PC-9 (cell line): ENCODE measurements around the gene ADGRB3. TPM values are rescaled to one million over a fixed set of nuclear protein-coding genes. Genes with fewer than 3 reads are reported as not detected.

ENCODE experiments used
- BruUV-seq: library from RNA; stranded (reverse); fragments of 400-500 nt; replicated peaks from 2 replicates; lab custom pipeline; 2021; lab: Mats Ljungman, UMichigan
- CTCF ChIA-PET: fragments of 300-600 bp; sonication (Branson Sonifier 250); formaldehyde crosslinking; loops from one replicate; lab custom pipeline; 2022; ENCODE audit warnings: antibody characterized with exemption; lab: Charles Lee
- POLR2A ChIA-PET: fragments of 300-600 bp; sonication (Branson Sonifier 250); formaldehyde crosslinking; loops from one replicate; lab custom pipeline; 2022; ENCODE audit warnings: antibody characterized with exemption; ENCODE audit not compliant: unreplicated experiment; lab: Charles Lee
- DNase-seq, 2 experiments: peaks; one replicate each; pipeline versions ENCODE4 v3.0.0 to v3.0.0-alpha.2; 2015 to 2022; ENCODE audit warnings: mixed read lengths in 1 of 2
- H2AFZ ChIP-seq: fragments of 200-600 bp; sonication (generic); 2 replicates; pipeline ENCODE4 v1.8.1; 2017; ENCODE audit warnings: antibody characterized with exemption
- H3F3A ChIP-seq: fragments of 200-600 bp; sonication (generic); 2 replicates; pipeline ENCODE4 v1.8.1; 2017; ENCODE audit warnings: antibody characterized with exemption, mild to moderate bottlenecking, low read depth; ENCODE audit not compliant: insufficient read depth
- H3K27ac ChIP-seq: fragments of 200-600 bp; sonication (generic); 2 replicates; pipeline ENCODE4 v1.6.1; 2016; ENCODE audit warnings: mixed run types
- H3K27me3 ChIP-seq: fragments of 200-600 bp; sonication (generic); 2 replicates; pipeline ENCODE4 v1.6.1; 2016; ENCODE audit warnings: low read depth, mixed run types; ENCODE audit not compliant: insufficient read depth
- H3K36me3 ChIP-seq: fragments of 200-600 bp; sonication (generic); 2 replicates; pipeline ENCODE4 v1.6.1; 2016; ENCODE audit warnings: low read depth, mixed run types
- H3K4me1 ChIP-seq: fragments of 200-600 bp; sonication (generic); replicated peaks from 2 replicates; pipeline ENCODE4 v1.6.1; 2016; ENCODE audit warnings: mixed run types; ENCODE audit not compliant: insufficient read depth
- H3K4me2 ChIP-seq: fragments of 200-600 bp; sonication (generic); 2 replicates; pipeline ENCODE4 v1.6.1; 2017; ENCODE audit warnings: mixed run types
- H3K4me3 ChIP-seq: fragments of 200-600 bp; sonication (generic); 2 replicates; pipeline ENCODE4 v1.6.1; 2016; ENCODE audit warnings: mixed run types
- H3K79me2 ChIP-seq: fragments of 200-600 bp; sonication (generic); 2 replicates; pipeline ENCODE4 v1.6.1; 2017; ENCODE audit warnings: low read depth, mixed run types
- H3K9me2 ChIP-seq: fragments of 200-600 bp; sonication (generic); 2 replicates; pipeline ENCODE4 v1.8.1; 2017; ENCODE audit warnings: mild to moderate bottlenecking; ENCODE audit not compliant: insufficient read depth
- H3K9me3 ChIP-seq: fragments of 200-600 bp; sonication (generic); 2 replicates; pipeline ENCODE4 v1.8.1; 2016; ENCODE audit warnings: low read depth; ENCODE audit not compliant: insufficient read depth
- H4K20me1 ChIP-seq: fragments of 200-600 bp; sonication (generic); 2 replicates; pipeline ENCODE4 v1.8.1; 2017; ENCODE audit not compliant: insufficient read depth
- EZH2 ChIP-seq: fragments of 200-600 bp; sonication (generic); IDR thresholded peaks from 2 replicates; pipeline ENCODE4 v1.8.0; 2017; ENCODE audit warnings: antibody characterized with exemption, low read depth
- intact Hi-C: fragments of 100-400 bp; cut with micrococcal nuclease; formaldehyde crosslinking; loops from one replicate; pipeline ENCODE4 v1.10.0; 2022; ENCODE audit not compliant: unreplicated experiment
- total RNA-seq: library from RNA; stranded (reverse); gene quantifications from 2 replicates; pipeline ENCODE4 v1.2.3, GENCODE V29; 2021
- TF ChIP-seq, protein P1 (sequence below): fragments of 200-600 bp; sonication (generic); conservative IDR thresholded peaks from 2 replicates; pipeline ENCODE4 v1.6.1; 2017; ENCODE audit warnings: mixed run types, antibody characterized with exemption, mild to moderate bottlenecking, moderate library complexity

ADGRB3 gene
- total RNA-seq, 1 experiment from 2014 or later = not detected

DNA sequence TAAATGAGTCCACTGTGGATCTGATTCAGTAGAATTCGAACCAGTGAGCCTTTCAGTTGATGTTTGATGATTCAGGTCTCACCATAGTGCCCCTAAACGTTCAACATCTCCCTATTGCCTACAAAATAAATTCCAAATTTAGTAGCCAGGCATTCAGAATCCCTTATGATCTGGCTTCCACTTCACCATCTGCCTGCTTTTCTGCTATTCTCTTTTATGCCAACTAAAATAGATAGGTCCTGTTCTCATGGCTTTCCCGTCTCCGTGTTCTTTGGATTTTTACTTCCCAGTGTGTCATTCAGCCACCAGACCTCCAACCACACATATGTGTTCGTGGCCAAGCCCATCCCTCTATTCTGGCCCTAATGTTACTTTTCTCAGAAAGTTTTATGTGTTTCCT is 751.3 kb downstream of the ADGRB3 start:
- H3K4me2 ChIP-seq = no peak overlapping the region
- H4K20me1 ChIP-seq = no peaks in the 10 kb centered on the region
- H3K9me2 ChIP-seq = no peaks in the 10 kb centered on the region
- POLR2A ChIA-PET = no interaction called here
- TF ChIP-seq, protein P1, sequence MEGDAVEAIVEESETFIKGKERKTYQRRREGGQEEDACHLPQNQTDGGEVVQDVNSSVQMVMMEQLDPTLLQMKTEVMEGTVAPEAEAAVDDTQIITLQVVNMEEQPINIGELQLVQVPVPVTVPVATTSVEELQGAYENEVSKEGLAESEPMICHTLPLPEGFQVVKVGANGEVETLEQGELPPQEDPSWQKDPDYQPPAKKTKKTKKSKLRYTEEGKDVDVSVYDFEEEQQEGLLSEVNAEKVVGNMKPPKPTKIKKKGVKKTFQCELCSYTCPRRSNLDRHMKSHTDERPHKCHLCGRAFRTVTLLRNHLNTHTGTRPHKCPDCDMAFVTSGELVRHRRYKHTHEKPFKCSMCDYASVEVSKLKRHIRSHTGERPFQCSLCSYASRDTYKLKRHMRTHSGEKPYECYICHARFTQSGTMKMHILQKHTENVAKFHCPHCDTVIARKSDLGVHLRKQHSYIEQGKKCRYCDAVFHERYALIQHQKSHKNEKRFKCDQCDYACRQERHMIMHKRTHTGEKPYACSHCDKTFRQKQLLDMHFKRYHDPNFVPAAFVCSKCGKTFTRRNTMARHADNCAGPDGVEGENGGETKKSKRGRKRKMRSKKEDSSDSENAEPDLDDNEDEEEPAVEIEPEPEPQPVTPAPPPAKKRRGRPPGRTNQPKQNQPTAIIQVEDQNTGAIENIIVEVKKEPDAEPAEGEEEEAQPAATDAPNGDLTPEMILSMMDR = no peak
- no peak for TF ChIP-seq EZH2
- no peak overlapping the region for H3K4me3 ChIP-seq
- no peaks in the 10 kb centered on the region for H3K4me1 ChIP-seq
- CTCF ChIA-PET = no interaction called here
- no peak overlapping the region for H2AFZ ChIP-seq
- H3K9me3 ChIP-seq = no peaks in the 10 kb centered on the region
- intact Hi-C loops = no loop called here
- BruUV-seq = no TSS peak
- no peaks in the 10 kb centered on the region for H3K79me2 ChIP-seq
- no peak for DNase-seq
- no peaks in the 10 kb centered on the region for H3K36me3 ChIP-seq
- no peak overlapping the region for H3K27ac ChIP-seq
- H3K27me3 ChIP-seq = no peaks in the 10 kb centered on the region
- H3F3A ChIP-seq = no peaks in the 10 kb centered on the region

DNA sequence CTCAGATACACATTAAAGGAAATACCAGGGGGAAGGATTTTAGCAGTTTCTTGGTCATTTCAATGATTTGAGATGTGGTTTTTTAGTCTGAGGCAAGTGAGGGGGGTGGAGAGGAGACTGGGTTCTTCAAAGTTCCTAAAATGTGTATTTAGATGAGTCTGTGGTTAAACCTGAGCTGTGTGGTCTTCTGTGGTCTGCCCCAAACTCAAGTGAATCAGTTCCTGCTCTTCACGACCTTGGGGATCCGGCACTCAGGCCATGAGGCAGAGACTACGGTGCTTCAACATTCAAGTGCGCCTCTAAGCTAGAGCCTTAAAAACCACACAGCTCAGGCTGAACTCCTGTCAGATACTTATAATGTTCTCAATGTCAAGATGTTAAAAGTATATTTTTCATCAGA is 755.0 kb downstream of the ADGRB3 start:
- Histone ChIP-seq H3F3A (no peaks in the 10 kb centered on the region), H3K4me1 (no peaks in the 10 kb centered on the region), H4K20me1 (no peaks in the 10 kb centered on the region), H3K36me3 (no peaks in the 10 kb centered on the region), H3K79me2 (no peaks in the 10 kb centered on the region), H3K27me3 (0 out of 2 replicates have a peak, but pooled peaks cover 5% of the 10 kb centered on the region), H3K9me2 (no peaks in the 10 kb centered on the region), H2AFZ (no peak overlapping the region), H3K4me2 (no peak overlapping the region), H3K4me3 (no peak overlapping the region), H3K9me3 (no peaks in the 10 kb centered on the region), H3K27ac (no peak overlapping the region)
- POLR2A ChIA-PET = no interaction called here
- no peak for DNase-seq
- TF ChIP-seq, protein P1 = no peak
- TF ChIP-seq EZH2 = no peak
- CTCF ChIA-PET = no interaction called here
- intact Hi-C loops = no loop called here
- BruUV-seq = no TSS peak

DNA sequence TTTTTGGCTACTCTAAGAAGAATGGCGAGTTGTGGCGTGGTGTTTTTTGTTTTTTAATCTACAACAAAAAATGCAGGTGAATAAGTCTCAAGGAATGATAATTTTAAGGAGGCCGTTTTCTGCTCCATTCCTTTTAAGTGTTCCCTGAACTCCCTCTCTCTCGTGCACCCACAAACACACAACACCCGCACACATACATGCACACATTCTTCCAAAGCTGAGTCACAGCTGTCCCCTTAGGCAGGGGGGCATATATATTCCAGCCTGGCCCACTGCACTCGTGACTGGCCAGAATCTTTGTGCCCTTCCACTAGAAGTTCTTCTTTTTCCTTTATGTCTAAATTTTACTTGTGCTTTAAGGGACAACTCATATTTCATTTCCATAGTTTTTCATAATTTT is 756.0 kb downstream of the ADGRB3 start:
- no TSS peak for BruUV-seq
- no peaks in the 10 kb centered on the region for H3K9me2 ChIP-seq
- no peaks in the 10 kb centered on the region for H4K20me1 ChIP-seq
- H3K27ac ChIP-seq = no peak overlapping the region
- H3K9me3 ChIP-seq = no peaks in the 10 kb centered on the region
- POLR2A ChIA-PET = no interaction called here
- no peaks in the 10 kb centered on the region for H3K4me1 ChIP-seq
- intact Hi-C loops = no loop called here
- H3F3A ChIP-seq = no peaks in the 10 kb centered on the region
- no peaks in the 10 kb centered on the region for H3K79me2 ChIP-seq
- H3K36me3 ChIP-seq = no peaks in the 10 kb centered on the region
- no peak for TF ChIP-seq EZH2
- TF ChIP-seq, protein P1 = no peak
- H3K27me3 ChIP-seq = 0 out of 2 replicates have a peak, but pooled peaks cover 5% of the 10 kb centered on the region
- no peak overlapping the region for H3K4me3 ChIP-seq
- no peak for DNase-seq
- no peak overlapping the region for H2AFZ ChIP-seq
- CTCF ChIA-PET = no interaction called here
- H3K4me2 ChIP-seq = no peak overlapping the region
